Esophagus muscularis mucosa (tissue), 3 donors: ENCODE measurements around the gene C15orf62.

Experiments
- CTCF ChIP-seq, 3 experiments: fragments of 200-600 bp in 2 of 3; fragments of 450-650 bp in 1 of 3; sonication (generic) in 2 of 3; IDR thresholded peaks; one replicate each; pipeline ENCODE4 v1.5.1; 2017 to 2019; ENCODE audit warnings: antibody characterized with exemption in 3 of 3, mild to moderate bottlenecking in 2 of 3, moderate library complexity in 1 of 3
- POLR2A ChIP-seq: fragments of 450-650 bp; IDR thresholded peaks from one replicate; pipeline ENCODE4 v1.6.1; 2017; ENCODE audit warnings: antibody characterized with exemption, moderate library complexity, mild to moderate bottlenecking, low read depth

- TF ChIP-seq CTCF (IDR thresholded peaks at IDR 0.05) (no peak), POLR2A (no peak)
Measured at GRCh38 chr15:40770147-40770721, 454 bp downstream of the C15orf62 start.
